IPS-11a (cell line): ENCODE data around the gene AQP10.
A peak's percentile ranks its signal among the peaks of the same experiment; 100 is the strongest.
"Not testable (repeated sequence)": the region's sequence is repeated elsewhere in the genome, so short reads cannot be mapped to it uniquely, and the experiment has no call there.

ENCODE experiments used
- H3K4me3 ChIP-seq: one replicate; pipeline ENCODE4 v1.5.1; 2013; ENCODE audit warnings: low read depth, low read length, control low read depth

Gene AQP10

GRCh38 chr1:154320882-154321608, at the start of gene AQP10:
Gene AQP10 (plus strand): TSS chr1:154321093. CDS start chr1:154321156, 63 bp downstream.
- no peak within 1 kb of the TSS for H3K4me3 ChIP-seq

GRCh38 chr1:154272217-154272998, 48.5 kb upstream of the AQP10 start, which contains the start of gene HAX1:
Gene HAX1 (plus strand): TSS chr1:154272629. CDS start chr1:154272724, 95 bp downstream.
- peak within 1 kb of the TSS; percentile 95 for H3K4me3 ChIP-seq

GRCh38 chr1:154272999-154273563, 47.8 kb upstream of the AQP10 start:
- H3K4me3 ChIP-seq: peak overlapping the region; percentile 95

GRCh38 chr1:154276797-154277196, 44.1 kb upstream of the AQP10 start:
- H3K4me3 ChIP-seq: no peak overlapping the region

- H3K4me3 ChIP-seq: not testable (repeated sequence)
Observed at GRCh38 chr1:154287591-154287990, 33.3 kb upstream of the AQP10 start.

- H3K4me3 ChIP-seq: no peak overlapping the region
Observed at GRCh38 chr1:154288661-154289060, 32.2 kb upstream of the AQP10 start.

- H3K4me3 ChIP-seq: no peak overlapping the region
Observed at GRCh38 chr1:154290921-154291320, 30.0 kb upstream of the AQP10 start.

GRCh38 chr1:154295408-154296235, 25.3 kb upstream of the AQP10 start:
- H3K4me3 ChIP-seq: no peak overlapping the region

GRCh38 chr1:154301582-154301981, 19.3 kb upstream of the AQP10 start:
- H3K4me3 ChIP-seq: no peak overlapping the region

GRCh38 chr1:154304664-154305337, 16.1 kb upstream of the AQP10 start:
- H3K4me3 ChIP-seq: no peak overlapping the region

GRCh38 chr1:154306151-154306550, 14.7 kb upstream of the AQP10 start:
- H3K4me3 ChIP-seq: no peak overlapping the region

GRCh38 chr1:154307670-154308270, 13.1 kb upstream of the AQP10 start:
- not testable (repeated sequence) for H3K4me3 ChIP-seq

GRCh38 chr1:154309136-154309535, 11.8 kb upstream of the AQP10 start:
- H3K4me3 ChIP-seq: not testable (repeated sequence)

- H3K4me3 ChIP-seq: not testable (repeated sequence)
Observed at GRCh38 chr1:154312229-154313065, 8.4 kb upstream of the AQP10 start.

GRCh38 chr1:154313066-154313356, 7.9 kb upstream of the AQP10 start:
- H3K4me3 ChIP-seq: no peak overlapping the region

- H3K4me3 ChIP-seq: not testable (repeated sequence)
Observed at GRCh38 chr1:154314226-154314625, 6.7 kb upstream of the AQP10 start.

GRCh38 chr1:154316704-154317103, 4.2 kb upstream of the AQP10 start:
- H3K4me3 ChIP-seq: no peak overlapping the region

- H3K4me3 ChIP-seq: no peak overlapping the region
Observed at GRCh38 chr1:154318386-154318785, 2.5 kb upstream of the AQP10 start.

- not testable (repeated sequence) for H3K4me3 ChIP-seq
Observed at GRCh38 chr1:154321609-154321934, 679 bp downstream of the AQP10 start.
